CD4-positive, alpha-beta T cell treated with Interleukin-4 for 4 hours (primary cell): ENCODE results near the gene YARS2.
"Not testable (repeated sequence)": the region's sequence is repeated elsewhere in the genome, so short reads cannot be mapped to it uniquely, and the experiment has no call there.

ENCODE experiments used
- DNase-seq: peaks from one replicate; pipeline ENCODE4 v3.0.0-alpha.2; 2020

The YARS2 gene

DNA sequence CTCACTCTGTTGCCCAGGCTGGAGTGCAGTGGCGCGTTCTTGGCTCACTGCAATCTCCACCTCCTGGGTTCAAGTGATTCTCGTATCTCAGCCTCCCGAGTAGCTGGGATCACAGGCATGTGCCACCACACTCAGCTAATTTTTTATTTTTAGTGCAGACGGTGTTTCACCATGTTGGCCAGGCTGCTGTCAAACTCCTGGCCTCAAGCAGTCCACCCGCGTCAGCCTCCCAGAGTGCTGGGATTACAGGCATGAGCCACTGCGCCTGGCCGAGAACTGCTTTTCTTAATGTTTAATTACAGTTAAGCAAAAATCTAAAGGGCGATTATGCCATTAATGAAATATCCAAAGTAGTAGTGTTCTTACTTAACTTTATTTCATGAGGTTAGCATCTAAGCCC, 13.6 kb downstream of the YARS2 start:
- DNase-seq, result no peak

DNA sequence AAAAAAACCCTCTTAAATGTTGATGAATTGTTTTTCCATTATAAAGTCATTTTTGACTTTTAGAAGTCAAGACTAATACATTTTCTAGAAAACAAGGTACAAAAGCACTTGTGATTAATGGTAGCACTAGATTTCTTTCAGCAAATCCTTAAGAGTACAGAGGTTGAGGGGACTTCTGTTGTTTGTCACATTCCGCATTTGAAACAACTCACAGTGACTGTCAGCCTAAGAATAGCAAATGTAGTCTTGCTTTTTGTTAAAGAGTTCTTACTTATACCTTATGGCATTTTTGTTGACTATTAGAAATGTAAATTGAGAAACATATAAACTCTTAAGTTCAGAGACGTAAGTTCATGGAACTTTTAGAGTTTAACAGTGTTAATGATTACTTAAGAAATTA, 16.4 kb downstream of the YARS2 start:
- no peak for DNase-seq

DNA sequence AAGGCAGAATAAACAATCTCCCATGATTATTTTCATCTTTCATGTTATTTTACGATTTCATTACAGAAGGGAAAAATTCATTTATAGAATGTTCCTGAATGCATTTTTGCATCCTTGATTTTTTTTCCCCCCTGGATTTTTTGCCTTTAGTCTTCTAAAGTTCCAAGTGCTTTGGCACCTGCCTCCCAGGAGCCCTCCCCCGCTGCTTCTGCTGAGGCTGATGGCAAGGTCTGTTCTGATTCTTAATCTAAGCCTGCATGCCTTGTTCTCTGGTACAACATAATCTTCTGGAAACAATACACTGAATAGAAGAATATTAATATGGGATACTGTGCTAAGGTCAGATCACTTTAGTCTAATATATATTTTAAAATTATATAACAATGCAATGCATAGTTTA, 18.0 kb downstream of the YARS2 start:
- no peak for DNase-seq

DNA sequence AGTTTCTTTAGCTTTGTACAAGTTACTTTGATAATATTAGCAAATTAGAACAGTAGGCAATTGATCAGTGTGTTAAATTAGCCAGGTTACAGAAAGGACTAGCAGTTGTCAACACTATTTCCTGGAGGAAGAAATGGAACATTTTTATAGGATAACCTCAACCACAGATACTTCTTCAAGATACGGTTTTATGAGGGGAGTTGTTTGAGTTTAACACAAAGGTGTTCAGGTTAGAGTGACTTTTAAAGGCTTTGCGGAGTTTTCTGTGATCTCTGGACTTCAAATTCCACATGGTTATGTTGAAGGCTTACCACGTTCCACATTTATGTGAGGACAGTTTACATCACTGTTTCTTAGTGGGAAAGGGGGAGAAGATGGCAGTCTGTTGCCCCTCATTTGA, 19.3 kb downstream of the YARS2 start:
- no peak for DNase-seq

GRCh38 chr12:32734952-32735351, 20.7 kb downstream of the YARS2 start:
- no peak for DNase-seq

DNA sequence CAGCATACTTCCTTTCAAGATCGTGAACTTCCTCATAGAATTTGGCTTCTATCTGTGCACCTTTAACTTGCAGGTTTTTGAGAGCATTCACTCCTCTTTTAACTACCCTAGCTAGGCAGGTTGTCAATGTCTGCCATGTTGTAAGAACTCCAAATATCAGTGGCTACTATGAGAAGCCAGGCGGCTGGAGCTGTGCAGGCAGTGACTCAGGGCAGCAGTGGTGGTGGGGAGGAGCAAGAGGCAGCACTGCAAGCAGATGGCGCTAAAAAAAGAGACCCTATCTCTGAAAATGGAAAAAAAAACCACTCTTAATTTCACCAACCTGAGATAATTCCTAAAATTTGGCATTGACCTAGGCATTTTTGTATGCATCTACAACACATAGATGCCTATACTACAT, 28.5 kb downstream of the YARS2 start:
- DNase-seq, result no peak

DNA sequence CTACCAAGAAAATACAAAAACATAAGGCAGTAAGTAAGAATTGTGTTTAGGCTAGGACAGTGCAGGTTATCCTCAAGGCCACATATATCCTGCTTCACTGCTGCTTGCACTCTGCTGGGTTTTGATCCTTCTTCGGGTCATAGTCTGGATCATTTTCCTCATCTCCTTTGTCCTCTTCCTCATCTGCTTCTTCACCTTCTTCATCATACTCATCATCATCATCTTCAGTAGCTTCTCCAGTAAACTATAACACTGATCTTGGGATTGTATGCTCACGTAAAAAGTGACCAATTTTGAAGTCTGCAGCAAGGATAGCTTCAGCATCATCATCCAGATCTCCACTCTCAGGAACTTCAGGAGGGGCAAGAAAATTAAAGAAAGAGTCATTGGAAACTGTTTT, 29.4 kb downstream of the YARS2 start:
- DNase-seq, result no peak

GRCh38 chr12:32725308-32725707, 30.4 kb downstream of the YARS2 start:
- DNase-seq, result not testable (repeated sequence)

GRCh38 chr12:32718926-32719325, 36.8 kb downstream of the YARS2 start:
- DNase-seq, result no peak

GRCh38 chr12:32714772-32715171, 40.9 kb downstream of the YARS2 start:
- no peak for DNase-seq

DNA sequence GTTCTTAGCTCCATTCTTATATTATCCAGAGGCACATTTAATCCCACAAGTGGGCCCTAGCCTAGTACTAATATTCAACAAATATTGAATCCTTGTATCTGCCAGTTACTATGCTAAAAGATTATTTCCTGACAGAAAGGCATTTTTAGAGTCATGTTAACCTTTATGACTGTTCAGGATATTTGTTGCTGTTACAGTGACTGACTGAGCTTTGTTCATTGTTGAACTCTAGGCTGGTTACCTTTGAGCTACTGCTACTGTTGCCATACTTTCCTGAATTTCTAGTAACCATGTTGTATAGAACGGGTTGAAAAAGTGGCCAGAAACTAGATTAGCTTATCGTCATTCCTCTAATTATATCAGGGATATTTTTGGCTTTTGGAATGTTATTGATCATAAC, 46.8 kb downstream of the YARS2 start:
- no peak for DNase-seq

GRCh38 chr12:32706335-32707024, 49.2 kb downstream of the YARS2 start:
- DNase-seq, result no peak

- DNase-seq, result no peak
These were observed 49.9 kb downstream of the YARS2 start for GRCh38 chr12:32705783-32706182.

DNA sequence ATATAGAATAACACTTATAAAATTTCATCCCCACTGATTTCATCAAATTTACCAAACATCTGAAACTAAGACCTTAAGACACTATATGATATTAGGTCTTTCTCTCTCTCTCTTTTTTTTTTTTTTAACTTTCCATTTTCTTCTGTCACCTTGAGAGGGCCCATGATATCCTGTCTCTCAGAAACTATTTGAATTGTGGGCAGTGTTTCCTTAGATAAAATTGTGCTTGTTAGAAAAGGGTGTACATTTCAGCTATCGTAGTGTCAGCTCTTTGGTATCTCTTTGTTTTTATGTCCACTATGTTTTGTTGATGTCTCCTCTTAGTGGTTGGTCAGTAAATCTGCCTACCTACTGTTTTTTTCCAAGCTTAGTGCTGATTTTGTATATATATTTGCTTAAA, 52.8 kb downstream of the YARS2 start:
- no peak for DNase-seq

DNA sequence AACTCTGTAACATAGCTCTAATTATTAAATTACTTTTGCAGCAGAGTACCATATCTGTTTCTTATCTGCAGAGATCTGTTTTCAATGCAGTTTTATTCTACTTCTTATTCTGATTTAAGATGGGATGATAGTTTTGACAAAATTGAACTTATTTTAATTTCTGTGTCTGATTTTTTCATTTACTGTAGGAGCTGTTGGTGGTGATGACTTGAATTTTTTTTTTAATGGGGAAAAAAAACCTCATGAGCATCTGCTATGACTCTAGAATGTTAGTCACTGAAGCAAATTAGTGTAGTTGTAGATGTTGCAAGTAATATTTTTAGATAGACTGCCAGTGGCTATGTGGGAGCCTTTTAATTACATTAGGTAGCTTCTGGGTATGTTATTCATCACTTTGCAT, 53.2 kb downstream of the YARS2 start:
- no peak for DNase-seq

DNA sequence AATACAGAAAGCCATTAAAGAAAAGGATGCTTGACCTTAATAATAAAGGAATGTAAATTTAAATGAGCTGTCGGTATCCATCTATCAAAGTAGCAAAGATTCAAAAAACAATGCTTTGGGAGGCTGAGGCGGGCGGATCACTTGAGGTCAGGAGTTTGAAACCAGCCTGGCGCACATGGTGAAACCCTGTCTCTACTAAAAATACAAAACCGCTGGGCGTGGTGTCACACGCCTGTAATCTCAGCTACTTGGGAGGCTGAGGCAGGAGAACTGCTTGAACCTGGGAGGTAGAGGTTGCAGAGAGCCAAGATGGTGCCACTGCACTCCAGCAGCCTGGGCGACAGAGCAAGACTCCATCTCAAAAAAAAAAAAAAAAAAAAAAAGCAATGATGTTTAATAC, 56.3 kb downstream of the YARS2 start:
- DNase-seq, result not testable (repeated sequence)

DNA sequence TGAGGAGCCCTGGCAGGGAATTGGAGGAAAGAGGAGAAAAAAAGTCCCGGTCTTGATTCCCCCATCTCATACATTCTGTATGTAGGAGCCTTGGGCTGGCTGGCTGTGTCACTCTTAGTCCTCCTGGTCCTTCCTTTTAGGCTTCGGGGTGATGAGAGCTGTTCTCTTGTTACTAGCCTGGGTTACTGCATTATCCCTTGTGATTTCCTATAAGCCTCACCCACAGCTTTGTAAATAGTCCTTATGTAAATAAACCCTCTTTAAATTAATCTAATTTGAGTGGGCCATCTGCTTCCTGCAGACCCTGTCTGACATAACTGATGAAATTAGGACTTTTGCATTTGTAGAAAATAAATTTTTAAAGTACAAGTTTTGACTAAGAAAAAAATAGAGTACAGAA, 57.4 kb downstream of the YARS2 start:
- DNase-seq, result no peak

DNA sequence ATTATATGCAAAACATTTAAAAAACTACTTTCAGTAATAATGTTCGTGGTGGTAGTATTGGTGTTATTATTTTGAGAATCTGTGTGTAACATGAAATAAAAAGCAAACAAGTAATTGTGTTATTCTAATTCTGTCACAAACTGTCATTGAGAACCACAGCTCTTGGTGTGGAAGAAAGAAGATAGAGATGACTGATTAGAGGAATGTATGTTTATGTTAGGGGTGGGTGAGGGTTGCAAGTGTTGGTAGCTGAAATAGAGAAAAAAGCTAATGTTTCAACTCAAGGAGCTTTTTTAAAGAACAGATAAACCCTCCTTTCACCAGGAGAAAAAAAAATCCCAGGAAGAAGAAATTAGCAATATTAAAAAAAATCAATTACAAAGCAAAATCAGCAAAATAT, 58.3 kb downstream of the YARS2 start:
- no peak for DNase-seq
